Stimulated activated CD8-positive, alpha-beta memory T cell treated with anti-CD3 and anti-CD28 coated beads, Interleukin-4, amount 100 ng/mL, for 1 hour (primary cell): ENCODE data around the gene HEPN1.

Experiments used
- DNase-seq, 2 donors: peaks; one replicate each; pipeline ENCODE4 v3.0.0-alpha.2; 2020; ENCODE audit warnings: low read depth in 2 of 2, low spot score in 1 of 2

The HEPN1 gene

DNA sequence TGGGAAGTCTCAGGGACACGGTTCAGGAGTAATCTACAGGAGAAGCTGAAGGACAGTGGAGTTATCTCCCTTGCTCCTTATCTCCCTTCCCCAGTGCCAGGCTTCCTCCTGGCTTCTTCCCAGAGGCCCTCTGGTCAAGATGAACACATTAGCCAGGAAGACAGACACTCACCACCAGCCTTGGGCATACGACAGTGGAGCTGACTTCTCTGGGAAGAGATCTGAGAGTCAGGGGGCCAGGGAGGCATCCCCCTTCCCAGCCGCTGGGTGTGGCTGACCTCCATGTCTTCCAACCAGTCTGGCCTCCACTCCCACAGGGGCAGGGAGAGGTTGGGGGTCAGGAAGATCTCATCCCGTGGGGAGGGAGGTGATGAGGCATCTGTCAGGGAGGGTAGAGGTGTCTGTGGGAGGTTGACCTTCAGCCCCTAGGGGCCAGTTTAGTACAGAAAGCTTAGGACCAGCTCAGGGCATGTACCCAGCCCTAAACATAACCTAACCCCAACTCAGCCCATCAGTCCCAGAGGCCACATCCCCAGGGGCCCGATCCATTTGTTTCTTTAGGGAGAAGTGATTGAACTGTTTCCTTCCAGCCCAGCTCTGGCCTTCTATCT lies 34.1 kb upstream of the HEPN1 start:
- DNase-seq, result no peak

DNA sequence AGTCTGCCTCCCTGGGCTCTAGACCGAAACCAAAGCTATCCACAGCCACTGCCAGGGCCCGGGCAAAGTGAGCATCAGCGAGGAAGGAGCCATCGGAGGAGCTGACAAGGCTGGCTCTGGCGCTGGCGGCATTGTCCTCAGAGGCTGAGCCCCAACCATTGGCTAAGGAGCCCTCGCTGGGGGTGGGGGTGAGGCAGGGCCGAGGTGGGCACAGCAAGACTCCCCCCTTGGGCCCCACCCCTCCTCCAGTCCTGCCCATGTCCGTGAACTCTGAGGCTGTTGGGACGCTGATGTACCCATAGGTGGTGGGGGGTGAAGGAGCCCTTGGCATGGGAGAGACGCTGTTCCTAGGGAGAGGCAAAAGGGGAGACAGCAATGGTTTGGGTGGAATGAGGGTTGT lies 32.6 kb upstream of the HEPN1 start:
- no peak for DNase-seq

DNA sequence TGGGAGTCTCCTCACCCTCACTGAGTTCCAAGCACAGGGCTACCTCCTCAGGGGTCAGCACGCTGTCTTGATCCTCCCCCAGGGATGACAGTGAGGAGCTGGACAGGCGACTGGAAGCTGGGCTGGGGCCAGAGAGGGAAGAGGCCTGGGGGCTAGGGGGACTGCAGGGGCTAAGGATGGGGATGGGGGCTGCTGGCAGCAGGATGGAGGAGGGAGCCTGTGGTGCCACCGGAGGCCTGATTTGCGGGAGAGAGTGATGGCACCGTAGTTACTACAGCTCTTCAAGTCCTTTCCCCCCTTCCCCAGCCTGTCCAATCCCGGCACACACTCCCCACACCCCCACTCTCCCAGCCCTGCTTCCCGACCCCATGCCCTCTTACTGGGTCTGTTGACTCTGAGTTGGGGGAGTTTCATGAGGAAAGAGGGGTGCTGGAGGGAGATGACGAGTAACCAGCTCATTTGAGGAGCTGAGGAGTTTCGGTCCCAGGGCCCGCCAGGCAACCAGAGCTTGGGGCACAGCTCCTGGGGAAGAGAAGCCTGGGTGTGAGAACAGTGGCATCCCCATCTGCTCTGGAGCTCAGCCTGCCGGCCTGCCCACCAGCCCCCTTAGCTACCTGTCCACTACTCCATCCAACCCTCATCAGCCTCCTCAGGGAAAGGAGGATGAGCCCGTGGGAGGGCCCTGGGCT lies 31.9 kb upstream of the HEPN1 start:
- DNase-seq, result no peak

- no peak for DNase-seq
Measured at GRCh38 chr11:124887667-124888013, 31.4 kb upstream of the HEPN1 start.

DNA sequence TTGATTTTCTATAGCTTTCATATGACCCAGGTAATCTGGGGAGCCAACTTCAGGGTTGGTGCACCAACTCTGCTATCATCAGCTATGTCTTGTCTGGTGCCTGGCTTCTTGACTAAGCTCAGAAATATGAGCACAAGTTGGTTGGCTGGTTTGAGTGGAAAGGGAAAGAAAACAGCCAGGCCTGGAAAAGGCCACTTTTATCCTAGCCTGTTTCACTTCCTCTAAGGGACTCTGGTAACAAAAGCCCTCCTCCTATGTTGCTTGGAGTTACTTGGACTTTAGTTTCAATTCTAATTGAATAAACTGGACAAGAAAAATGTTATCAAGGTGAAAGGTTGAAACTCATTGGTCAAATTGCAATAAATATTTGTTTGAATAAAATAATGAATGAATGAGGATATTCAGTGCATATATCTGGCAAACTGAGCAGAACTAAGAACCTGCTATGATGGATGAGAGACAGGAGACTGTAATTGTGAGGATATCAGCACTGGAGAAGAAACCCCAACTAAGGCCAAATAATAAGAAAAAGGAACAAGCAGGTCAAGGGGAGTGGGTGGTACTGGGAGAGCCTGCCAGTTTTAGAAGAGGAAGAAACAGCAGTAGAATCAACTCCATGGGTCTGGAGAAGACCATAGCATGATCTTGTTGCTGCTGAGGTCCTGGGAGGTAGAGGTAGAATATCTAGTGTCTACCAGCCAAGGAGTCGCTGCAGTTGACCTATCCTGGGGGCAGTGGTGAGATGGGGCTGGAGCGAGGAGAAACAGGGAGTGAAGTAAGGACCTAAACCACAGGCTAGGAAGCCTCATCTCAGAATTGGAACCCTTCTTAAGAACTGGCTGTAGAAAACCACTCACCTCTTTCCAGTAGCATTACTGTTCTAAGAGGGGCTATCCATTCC lies 29.6 kb upstream of the HEPN1 start:
- DNase-seq, result no peak

GRCh38 chr11:124890151-124890550 lies 28.9 kb upstream of the HEPN1 start:
- no peak for DNase-seq

DNA sequence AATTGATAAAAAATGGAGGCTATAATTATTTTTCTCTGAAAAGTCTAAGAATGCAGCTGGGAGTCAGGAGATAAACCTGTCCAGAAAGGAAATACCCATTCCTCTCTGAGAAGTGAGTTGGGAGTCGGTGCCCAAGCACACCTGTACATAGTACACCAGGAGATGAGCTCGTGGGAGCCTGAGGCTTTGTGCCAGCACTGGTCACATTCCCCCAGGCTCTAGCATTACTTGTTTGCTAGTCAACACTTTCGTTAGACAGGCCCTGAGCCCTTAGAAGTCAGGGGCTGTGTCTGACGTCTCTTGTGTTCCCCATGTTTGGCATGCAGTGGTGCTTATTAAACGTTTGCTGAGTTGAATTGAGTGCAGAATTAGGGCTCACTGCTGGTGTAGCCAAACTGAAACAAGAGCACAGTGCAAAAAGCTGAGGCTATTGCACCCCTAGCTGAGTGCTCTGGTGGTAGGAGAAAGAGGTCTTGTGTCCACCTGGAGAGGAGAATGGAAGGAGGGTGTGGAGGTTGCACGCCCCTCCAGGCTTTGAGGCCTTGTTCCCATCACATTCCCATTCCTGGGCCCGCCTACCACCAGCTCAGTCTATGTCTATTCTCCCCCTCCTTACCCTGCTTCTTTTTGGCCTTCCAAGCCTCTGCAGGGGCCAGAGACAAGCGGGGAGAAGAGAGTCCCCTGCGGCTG lies 28.2 kb upstream of the HEPN1 start:
- DNase-seq, result no peak

GRCh38 chr11:124891373-124891861 lies 27.6 kb upstream of the HEPN1 start:
- DNase-seq, result no peak

- DNase-seq, result no peak
Measured at GRCh38 chr11:124892146-124892545, 26.9 kb upstream of the HEPN1 start.

DNA sequence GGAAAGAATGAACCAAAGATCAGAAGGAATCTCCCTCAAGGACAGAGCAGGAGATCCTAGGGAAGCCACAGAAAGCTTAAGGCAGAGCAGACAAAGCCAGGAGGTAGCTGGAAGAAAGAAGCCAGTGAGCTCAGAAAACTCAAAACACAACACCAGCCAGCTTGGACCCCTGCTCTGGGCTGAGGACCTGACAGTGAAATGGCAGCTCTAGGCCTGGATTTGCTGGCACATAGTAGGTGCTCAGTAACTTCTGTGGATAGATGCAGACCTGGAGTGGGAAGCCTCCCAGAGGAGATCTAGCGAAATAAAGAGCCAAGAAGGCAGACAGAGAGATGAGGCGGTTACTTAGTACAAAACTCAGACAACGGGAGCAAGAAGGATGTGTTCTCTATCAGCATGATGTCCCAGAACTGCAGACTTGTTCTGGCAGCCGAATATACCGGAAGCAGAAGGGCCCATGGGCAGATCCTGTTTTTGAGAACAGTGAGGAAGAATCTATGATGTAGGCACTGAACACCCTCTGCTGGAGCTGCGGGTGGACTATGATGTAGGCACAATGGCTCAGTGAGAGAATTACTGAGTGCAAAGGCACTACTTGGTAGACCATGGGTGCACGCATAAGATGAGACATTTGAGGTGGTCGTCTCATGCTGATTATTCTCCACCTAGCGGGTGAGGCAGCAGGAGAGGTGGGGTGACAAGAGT lies 26.1 kb upstream of the HEPN1 start:
- no peak for DNase-seq

DNA sequence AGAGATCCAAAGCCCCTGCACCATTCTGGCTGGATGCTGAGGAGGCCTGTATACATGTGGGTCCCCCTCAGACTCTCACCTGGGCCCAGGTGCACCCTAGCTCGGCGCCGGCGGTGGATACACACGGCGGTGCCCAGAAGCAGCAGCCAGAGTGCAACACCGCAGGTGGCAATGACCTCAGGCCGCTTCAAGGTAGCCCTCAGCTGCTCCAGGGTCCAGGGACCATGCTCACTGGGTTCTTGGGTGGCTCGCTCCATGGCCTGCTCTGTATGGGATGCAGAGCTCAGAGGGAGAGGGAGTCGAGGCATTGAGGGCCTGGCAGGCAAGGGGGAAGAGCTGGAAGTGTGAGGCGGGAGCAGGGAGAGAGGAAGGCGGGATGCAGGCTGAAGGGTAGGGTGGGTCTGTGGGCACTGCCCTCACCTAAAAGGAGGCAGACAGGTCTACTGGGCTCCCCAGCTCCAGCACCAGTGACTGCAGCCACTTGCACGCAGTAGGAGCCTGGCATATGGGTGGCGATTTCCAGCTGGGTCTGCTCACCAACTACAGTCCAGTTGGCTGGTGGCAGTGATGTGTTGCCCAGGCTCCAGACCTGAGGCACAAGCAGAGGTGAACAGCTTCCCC lies 25.2 kb upstream of the HEPN1 start:
- no peak for DNase-seq

- no peak for DNase-seq
Measured at GRCh38 chr11:124894606-124895430, 24.2 kb upstream of the HEPN1 start.

- DNase-seq, result no peak
Measured at GRCh38 chr11:124895471-124895971, 23.5 kb upstream of the HEPN1 start.

- DNase-seq, result no peak
Measured at GRCh38 chr11:124896071-124896750, 22.8 kb upstream of the HEPN1 start.

DNA sequence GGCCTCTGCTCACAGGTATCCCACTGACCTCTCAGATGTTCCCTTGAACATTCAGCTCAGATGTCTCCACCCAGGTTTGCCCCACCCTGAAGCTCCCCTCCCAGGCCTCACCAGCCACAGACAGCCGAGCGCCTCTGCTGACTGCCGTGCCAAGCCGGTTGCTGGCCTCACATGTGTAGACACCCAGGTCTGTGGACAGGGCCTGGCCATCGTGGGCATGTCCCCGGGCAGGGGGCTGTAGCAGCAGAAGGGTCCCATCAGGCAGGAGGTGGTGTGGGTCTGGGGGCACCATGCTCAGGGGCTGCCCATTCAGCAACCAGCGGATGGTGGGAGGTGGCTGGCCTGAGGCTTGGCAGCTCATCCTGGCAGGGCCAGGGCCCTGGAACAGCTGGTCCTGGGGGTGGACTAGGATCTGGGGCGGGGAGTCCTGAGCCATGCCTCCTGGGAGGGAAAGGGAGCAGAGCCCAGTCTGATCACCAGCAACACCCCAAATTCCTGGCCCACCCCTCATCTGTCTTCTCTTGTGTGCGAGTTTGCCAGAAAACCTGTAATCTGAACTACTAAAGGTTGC lies 22.1 kb upstream of the HEPN1 start:
- DNase-seq, result no peak

- no peak for DNase-seq
Measured at GRCh38 chr11:124897674-124898262, 21.3 kb upstream of the HEPN1 start, which contains the start of gene ROBO4. ROBO4 (minus strand) TSS chr11:124897865; CDS start chr11:124897795, 70 bp downstream.

DNA sequence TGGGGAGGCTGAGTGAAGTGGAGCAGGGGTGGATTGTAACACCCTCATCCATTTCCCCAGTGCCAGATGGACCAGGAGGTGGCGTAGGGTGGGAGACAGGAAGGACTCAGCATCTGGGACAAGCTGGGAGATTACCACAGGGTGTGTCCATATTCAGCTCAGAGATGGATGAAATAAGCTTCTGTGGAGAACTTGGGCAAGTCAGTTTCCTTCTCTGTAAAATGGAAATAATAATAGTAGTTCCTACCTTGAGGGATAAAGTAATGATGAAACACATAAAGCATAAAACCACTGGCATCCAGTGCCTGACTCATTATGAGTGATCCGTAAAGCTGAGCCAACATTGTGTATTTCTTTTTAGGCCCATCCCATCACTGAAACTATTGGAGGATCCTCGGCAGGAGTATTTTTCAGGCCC lies 20.8 kb upstream of the HEPN1 start:
- no peak for DNase-seq

DNA sequence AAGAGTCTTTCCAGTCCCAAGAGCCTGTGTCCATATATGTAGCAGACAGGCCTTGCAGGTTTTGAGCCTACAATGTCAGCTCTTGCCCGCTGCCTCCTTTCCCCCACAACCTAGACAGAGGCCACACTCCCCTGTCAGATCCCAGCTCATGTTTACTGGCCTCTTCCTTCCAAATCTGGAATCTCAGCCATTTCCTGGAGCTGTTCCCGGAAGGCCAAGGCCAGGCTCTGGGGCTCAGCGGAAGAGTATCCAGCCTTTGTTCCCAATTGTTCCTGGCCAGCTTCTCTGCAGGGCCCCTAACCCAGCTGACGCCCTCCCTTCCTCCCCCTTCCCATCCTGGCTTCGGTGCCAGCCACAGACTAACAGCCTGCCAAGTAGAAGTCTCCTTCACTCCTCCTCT lies 20.3 kb upstream of the HEPN1 start:
- DNase-seq, result no peak
